ENCODE results near the gene SNRK.

The SNRK gene

DNA sequence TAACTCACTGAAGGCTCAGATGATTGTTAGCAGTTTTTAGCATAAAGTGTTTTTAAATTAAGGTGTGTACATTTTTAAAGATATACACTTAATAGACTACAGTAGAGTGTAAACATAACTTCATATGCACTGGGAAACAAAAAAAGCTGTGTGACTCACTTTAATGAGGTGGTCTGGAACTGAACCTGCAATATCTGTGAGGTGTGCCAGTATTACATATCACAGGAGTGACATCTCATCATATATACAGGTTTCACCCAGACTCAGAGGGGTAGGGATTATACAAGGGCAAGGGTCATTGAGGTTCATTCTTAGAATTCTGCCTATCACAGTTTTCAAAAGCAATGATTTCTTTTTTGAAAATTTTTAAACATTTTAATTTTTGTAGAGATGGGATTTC lies 7.3 kb upstream of the SNRK start:
- no peak for DNase-seq

DNA sequence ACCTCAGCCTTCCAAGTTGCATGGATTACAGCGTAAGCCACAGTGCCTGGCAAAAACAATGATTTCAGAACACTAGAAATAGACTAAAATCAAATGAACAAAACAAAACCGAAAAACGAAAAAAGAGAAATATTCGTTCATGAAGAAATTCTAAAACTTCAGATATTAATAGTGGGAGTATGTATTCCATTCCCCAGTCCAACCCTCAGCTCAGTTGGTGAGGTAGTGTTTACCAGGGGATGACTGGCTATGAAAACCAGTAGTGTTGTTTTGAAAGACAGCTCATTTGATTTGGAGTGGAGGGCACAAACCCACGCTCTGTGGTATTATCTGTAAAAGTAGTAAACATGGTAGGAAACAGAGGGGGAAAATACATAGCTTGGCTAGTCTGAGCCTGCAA lies 6.8 kb upstream of the SNRK start:
- no peak for DNase-seq

DNA sequence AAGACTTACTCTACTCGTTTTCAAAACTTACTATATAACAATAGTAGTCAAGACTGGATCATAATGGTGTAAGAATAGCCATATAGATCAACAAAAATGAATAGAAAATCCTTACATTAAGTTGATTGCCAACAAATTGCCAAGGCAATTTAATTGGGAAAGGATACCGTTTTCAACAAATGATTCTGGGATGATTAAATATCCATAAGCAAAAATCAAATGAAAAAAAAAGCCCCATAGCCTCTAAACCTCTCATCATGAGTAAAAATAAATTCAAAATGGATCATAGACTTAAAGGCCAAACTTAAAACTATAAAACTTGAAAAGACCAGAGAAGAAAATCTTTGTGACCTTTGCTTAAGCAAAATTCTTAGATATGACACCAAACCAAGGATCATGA lies 5.3 kb upstream of the SNRK start:
- DNase-seq: no peak

DNA sequence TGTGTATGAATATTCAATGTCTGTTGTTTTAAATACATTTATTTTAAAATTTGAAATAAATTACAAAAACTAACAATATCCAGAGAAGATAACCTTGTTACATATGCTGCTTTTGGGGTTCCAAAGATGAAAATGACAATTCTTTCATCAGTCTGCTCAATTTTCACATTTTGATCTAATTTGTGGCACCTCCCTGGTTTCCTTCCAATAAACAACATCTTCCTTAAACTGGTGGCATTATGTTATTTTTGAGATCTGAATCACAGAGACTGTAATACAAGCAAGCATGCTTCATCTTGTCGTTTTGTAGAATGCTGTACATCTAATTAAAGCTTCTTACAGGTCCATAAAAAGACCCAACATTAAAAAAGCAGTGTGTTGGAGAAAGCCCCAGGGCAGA lies 2.2 kb upstream of the SNRK start:
- DNase-seq: no peak

DNA sequence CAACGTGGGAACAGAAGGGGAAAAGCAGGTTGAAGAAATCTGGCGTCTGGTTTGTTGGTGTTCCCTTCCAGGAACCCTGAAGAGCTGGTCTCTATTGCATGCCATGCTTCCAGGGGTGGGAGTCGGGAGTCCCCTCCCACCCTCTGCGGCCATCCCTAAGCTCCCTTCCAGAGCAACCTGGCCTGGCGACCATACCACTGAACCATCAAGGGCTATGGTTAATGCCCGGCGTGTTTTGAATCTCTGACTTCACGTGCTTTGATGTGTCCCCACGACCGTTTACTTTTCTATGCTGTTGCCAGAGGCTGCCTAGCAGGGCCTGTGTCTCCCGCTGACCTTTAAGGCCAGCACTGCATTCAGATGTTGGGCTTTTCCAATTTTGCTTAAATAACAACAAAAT lies 696 bp upstream of the SNRK start:
- no peak for DNase-seq

DNA sequence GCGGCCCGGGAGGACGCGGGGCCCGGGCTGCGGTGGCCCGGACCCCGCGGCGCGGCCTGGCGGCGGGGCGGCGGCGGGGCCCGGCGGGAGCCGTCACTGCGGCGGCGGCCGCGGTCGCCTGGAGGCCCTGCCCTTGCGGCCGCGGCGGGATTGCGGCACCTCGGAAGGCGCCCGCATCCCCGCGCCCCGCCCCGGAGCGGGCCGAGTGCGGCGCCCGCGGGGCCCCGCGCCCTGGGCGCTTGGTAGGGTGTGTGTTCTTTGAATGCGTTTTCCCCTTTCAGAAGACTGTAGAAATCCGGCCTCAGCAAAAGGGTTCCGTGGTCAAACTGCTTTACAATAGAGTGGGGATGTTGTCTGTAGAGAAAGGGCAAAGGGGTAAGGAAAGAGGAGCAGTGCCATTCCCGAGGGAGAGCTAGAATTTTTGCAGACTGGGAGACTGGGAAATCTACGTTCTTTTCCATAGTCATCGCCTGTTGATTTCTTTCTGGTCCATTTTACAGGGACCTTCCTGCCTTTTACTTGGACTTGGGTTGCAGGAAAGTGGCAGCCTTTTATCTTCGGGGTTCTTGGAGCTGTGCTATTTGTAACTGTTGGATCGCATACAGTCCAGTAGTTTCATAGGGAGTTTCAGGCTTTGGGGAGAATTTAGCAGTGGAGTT lies 630 bp downstream of the SNRK start:
- peak in 1 of 2 donors; percentile 2 for DNase-seq

DNA sequence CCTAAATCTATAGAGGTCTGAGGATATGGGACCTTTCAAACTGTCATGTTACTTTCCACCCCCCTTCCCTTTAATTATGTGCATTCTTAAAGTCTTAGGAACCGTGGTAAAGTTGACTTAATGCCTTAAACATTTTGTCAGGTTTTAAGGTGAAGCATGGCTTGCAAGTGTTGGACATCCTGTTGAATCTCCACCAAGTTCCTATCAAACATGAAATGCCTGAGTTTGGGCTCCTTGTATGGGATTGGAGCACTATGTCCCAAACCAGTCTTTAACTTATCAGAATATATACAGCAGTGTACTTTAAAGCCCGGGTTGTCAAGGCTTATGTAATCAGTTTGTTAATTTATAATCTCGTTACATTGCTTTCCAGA lies 1.1 kb downstream of the SNRK start:
- no peak for DNase-seq

DNA sequence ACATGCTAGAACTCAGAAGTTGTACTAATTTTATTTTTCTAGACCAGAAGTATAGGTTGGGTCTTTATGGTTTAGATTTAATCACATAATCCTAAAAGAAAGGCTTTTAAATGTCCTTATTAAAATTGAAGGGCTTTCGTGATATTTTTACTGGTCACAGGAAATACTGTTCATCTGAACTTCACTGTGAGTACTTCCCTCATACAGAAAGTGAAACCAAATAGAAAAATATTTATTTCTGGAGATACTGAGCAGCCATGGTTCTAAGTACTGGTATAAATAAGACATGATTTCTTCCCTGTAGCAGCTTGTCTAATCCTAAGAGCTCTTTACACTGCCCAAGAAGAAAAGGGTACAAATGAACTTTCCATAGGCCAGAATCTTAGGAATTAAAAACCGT lies 2.0 kb downstream of the SNRK start:
- peak in 1 of 2 donors; percentile 40 for DNase-seq

DNA sequence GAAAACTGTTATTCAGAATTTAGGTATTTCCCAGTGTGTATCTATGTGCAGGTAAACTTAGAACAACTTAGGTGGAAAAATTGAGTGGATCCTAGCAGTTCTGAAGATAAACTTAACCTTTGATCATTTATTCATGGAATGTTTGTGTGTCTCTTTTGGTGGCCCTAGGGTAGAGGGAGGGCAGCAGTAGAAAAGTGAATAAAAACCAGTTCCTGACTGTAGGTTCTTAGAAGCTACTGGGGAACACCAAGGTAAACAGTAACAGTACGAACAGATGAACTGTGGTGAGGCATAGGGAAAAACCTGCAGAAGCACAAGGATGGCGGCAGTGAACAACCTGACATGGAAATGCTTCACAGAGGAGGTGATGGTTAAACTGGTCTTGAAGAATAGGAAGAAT lies 2.5 kb downstream of the SNRK start:
- DNase-seq: no peak

DNA sequence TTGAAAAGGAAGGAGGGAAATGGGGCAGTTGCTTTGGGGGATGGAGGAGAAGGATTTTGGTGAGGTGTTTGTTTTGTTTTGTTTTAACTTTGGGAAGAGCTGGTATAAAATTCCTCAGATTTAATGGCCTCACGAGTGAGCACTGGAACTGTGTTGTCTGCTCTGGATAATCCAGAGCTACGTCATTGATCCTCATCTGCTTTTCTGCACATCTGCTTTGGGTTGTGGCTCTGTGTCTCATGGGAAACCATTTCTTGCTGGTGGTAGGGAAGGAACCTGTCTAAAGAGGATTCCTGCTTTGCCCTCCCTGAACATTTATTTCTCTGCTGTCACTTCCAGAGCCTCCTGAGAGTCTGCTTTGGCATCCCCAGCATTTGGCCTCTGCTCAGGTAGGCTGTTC lies 3.1 kb downstream of the SNRK start:
- DNase-seq: no peak

DNA sequence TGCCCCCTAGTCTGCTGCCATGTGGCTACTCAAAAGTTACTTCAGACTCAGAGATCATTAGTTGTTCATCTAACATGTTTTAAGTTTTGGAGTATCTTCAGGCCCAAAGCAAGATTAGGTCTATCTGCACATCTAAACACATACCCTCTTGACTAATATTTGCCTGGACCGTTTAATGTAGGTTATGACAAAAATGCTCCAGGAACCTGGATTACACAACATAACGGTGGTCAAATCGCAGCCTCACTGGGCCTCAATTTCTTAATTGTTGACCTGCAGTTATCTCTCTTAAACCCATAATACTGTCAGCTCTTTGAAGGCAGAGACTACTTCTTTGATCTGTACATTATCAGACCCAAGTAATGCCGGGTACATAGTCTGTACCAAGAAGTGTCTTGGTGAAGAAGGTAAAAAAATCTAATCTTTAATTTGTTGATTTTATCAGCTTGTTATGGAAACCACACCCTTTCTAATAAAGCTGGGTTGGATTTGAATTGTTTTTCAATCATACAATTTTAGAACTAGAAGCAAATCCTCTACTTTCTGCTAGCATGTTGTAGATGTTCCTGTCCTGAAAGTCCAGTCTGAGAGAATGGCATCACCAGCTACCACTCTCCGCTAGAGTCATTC lies 3.6 kb downstream of the SNRK start:
- DNase-seq: no peak

DNA sequence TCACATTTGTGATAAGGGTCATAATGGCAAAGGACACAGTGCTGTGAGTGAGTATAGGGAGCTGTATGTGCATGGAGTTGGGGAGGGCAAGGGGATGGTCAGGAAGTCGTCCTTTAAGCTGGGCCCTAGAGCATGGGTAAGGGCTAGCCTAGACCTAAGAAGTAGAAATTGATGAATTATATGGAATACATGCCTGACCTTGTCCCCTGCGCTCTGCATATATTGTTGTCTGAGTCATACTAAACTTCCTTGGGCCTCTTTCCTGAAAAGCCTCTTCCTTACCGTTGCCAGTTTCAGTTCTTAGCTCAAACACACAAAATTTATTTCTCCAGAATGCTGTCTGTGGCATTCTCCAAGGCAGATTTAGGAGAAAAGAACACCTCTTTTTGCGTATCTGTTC lies 4.6 kb downstream of the SNRK start:
- DNase-seq: peak; percentile 9 to 11

DNA sequence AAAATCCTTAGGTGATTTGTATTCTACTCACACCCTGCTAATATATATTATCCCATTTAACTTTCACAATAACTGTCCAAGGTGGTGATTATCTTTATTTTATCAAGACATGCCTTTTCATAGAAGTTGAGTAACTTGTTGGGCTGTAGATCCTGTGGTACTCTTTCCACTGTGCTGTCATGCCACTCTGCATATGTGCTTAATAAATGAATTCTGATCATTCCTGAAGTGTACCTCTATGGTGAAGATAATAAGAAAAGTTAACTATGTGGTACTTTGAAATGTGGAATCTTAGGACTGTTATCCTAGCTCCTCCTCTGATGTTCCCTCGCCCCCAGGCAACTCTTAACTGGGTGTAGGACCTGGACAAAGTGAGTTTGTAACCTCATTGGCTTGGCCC lies 5.2 kb downstream of the SNRK start:
- no peak for DNase-seq

DNA sequence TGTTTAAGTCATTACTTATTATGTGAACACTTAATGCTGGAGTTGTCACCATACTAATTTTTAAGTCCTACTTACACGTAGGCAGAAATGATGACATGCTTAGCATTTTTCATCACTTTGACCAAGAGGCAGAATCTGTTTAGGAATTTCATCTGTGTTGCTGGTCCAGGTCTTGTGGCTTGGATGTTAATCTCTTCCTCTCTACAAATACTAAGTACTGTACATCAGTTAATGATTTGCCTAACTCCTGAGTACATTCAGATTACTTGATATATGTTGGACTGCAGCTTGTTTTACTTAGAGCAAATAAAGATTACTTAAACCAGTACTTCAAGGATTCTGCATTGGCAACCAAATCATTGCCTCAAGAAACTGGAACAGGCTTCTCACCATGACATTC lies 8.6 kb downstream of the SNRK start:
- DNase-seq: peak in 1 of 2 donors; percentile 8

DNA sequence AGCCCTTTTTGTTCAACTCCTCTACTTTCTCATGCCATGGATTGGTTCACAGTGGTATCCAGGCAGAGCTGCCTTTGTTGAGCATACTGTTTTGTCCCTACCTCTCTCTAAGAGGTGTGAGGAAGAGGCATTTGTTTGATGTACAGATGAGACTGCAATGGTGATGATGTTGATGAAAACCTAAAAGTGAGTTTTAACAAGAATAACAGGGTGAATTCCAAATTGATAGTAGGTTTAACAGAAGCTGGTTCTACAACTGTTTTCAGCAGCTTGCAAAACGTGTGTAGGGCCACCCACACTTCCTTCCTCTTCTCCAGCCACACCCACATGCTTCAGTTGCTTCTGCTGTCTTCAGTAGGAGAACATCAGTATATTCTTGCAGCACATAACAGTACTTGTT lies 10.2 kb downstream of the SNRK start:
- peak; percentile 88 to 92 for DNase-seq

DNA sequence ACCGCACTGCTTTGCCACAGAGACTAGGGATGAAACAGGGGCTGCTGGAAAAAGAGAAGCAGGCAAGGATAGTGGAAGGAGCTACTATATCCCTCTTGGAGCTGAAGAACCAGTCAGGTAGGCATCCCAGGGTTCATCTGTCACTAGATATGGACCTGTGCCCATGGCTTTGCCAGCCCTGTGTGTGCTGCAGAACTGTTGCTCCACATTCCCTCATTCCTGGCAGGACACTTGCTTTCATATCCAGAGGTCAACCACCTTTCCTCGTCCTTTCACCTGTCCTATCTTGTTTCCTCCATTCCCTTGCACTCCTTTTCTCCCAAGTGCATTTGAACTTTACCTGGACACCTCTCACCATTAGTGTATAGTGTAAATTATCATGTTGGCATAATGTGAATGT lies 12.0 kb downstream of the SNRK start:
- no peak for DNase-seq

DNA sequence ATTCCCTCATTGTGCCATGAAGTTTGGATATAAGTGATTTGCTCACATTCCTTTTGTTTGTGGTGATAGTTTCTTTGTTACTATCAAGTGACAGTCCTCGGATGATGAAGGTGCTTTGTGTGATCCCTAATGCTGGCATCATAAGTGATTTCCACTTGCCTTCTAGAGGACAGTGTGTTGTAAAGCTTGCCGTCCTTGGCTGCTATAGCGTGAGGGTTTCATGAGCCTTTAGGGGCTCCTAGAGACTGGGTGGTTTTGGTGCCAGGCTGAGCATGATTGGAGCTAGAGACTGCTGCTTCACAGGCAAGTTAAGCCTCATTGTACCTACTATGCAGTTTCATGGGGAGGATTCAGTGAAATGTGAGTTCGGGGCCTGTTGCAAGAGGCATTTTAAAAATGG lies 12.4 kb downstream of the SNRK start:
- no peak for DNase-seq

DNA sequence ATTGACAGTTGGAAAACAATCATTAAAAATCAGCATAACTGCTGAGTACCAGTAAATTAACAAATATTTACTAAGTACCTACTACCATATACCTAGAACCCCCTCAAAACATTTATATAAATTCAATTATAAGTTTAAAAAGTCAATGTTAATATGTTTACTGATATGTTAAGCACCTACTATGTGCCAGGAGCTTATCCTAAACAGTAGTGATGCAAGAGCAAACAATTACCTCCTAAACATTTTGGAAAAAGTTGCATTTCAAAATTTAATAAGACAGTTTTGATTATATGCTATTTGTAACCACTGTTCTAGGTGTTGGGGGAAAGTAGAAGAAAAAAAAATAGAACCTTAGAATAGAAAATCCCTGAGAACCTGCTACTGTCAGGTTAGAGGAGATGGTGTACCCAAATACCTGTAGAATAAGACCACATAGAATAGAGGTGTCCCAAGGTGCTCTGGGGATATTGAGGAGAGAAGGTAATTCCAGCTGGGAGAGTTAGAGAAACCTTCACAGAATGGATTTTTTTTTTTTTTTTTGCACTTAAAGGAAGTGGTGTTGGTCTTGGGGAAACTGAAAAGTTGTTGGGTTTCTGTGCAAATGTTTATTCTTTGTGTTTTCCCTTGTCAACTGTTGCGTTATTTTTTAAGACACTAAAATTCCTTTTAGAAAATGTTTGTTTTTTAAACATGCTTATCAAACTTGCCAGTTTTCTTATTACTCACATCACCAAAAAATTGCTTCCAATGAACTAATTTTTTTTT lies 16.0 kb downstream of the SNRK start:
- no peak for DNase-seq

DNA sequence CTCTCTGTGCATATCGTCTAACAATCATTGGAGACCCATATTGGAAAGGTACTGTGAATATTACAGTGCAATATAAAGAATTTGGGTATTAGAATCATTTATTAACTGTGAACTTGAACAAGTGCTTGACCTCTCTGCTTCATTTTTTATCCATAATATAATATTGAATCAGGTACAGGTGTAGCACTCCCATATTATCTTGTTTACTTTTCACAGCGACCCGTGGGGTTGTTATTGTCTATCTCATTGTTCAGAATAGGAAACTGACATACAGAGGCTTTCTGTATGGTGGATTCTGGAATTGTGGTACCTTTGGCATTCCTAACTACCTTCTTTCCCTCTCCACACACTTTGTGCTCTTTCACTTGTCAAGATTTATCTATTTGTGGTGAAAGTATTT lies 17.8 kb downstream of the SNRK start:
- no peak for DNase-seq

DNA sequence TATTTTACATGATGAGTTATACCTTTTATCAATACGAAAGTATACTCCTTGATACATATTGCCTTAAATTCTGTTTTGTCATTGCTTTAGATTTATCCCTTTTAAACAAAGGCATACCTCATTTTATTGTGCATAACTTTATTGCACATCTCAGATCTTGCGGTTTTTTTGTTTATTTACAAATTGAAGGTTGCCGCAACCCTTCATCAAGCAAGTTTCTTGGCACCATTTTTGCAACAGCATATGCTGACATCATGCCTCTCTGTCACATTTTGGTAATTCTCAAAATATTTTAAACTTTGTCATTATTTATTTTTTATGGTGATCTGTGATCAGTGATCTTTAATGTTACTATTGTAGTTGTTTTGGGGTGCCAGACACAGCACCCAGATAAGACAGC lies 20.9 kb downstream of the SNRK start:
- DNase-seq: no peak

DNA sequence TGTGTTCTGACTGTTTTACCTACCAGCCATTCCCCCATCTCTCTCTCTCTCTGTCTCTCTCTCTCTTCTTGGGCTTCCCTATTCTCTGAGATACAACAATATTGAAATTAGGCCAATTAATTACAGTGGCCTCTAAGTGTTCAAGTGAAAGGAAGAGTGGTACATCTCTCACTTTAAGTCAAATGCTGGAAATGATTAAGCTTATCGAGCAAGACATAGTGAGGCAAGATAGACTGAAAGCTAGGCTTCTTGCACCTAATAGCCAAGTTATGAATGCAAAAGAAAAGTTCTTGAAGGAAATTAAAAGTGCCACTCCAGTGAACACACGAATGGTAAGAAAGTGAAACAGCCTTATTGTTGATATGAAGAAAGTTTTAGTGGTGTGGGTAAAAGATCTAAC lies 21.3 kb downstream of the SNRK start:
- DNase-seq: no peak

DNA sequence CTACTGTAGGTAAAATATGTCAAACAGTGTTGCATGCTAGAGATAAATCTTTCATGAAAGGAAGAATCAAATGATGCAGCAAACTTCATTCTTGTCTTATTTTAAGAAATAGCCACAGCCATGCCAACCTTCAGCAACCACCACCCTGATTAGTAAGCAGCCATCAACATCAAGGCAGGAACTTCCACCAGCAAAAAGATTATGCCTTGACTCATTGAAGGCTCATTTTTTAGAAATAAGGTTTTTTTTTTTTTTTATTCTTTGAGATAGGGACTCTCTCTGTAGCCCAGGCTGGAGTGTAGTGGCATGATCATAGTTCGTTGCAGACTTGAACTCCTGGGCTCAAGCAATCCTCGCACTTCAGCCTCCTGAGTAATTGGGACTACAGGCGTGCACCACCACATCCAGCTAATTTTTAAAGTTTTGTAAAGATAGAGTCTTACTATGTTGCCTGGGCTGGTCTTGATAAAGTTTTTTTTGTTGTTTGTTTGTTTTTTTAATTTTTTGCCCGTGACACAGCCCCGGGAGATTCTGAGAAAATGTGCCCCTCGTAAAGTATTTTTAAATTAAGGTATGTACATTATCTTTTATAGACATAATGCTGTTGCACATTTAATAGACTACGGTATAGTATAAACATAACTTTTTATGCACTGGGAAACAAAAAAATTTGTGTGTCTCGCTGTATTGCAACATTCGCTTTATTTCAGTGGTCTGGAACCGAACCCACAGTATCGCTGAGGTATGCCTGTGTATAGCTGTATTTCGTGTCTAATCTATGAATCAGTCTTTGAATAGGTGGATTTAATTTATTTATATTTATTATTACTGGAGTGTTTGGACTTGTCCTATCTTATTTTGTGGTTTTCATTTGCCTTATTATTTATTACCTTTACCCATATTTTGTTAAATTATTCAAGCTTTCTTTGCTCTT lies 23.3 kb downstream of the SNRK start:
- no peak for DNase-seq

DNA sequence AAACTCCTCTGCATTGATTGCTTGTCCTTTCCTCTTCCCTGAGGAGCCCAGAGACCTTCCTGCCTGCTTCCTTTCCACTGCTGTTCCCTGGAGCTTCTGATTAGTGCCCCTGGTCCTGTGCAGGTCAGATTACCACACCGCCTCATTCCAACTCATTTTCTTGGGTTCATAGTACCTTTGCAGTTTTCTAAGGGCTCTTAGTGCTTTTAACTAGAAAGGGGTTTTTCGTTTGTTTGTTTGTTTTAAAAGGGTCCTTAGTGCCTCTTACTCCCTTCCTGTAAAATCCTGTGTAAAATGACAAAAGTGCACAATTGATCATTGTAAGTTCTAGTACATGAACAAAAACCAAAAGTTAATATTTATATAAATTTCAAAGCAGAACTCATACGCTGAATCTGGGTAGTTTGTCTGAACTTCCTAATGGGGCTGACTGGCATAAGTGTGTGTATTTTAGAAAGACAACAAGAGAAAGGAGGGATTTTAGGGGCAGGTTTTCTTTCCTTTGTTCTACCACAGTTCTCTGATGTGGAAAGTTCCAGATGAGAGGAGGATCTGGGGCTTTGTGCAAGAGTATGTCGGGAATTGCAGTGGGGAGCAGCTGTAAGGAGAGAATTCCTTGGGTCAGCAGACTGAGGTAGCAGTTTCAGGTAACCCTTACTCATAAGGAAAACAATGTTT lies 30.6 kb downstream of the SNRK start:
- no peak for DNase-seq
